Choroid plexus epithelial cell (primary cell): Measurements from ENCODE around the gene BSG.

Experiments
- DNase-seq: peaks from one replicate; pipeline ENCODE4 v3.0.0-alpha.2; 2010; ENCODE audit warnings: low read depth
- H3K4me3 ChIP-seq: 2 replicates; pipeline ENCODE4 v1.5.1; 2011; ENCODE audit warnings: low read depth, mild to moderate bottlenecking, control low read depth, low read length, moderate library complexity
- TF ChIP-seq, protein P1 (sequence below): conservative IDR thresholded peaks from 2 replicates; pipeline ENCODE4 v1.5.1; 2011; ENCODE audit warnings: low read depth, mild to moderate bottlenecking, control low read depth, inconsistent platforms, low read length, moderate library complexity

BSG gene

DNA sequence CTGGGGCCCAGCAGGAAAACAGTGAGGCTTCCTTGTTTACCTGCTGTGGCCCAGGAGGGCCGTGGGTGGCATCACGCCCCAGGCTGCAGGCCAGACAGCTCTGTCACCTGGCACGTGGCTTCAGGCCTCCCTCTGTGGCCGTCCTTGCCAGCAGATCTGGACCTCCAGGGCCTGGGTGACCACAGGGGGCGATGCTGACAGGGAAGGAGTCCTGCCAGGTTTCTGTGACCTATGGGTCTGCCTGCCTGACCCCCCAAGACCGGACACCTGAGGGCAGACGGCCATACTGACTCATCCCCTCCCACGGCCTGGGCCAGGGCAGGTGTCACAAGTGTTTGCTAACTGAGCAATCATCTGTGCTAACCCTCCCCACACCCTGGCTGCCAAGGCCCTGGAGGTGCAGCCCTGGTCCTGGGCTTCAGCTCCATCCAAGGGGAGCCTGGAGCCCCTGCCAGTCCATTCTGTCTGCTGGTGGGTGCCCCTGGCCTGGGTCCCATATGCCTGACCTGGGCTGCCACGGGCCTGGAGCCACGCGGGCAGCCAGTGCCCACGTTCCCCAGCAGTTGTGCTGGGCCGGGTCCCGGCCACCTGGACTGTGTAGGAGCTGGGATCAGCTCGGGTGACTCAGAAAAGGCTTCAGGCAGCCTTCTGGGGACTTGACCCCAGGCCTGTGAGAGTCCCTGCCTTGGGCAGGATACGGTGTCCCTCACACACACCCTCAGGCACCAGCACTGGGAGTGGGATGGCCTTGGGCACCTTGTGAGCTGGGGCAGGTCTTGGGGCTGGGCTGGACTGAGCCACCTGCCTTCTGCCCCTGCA lies 37.2 kb upstream of the BSG start:
- TF ChIP-seq, protein P1, sequence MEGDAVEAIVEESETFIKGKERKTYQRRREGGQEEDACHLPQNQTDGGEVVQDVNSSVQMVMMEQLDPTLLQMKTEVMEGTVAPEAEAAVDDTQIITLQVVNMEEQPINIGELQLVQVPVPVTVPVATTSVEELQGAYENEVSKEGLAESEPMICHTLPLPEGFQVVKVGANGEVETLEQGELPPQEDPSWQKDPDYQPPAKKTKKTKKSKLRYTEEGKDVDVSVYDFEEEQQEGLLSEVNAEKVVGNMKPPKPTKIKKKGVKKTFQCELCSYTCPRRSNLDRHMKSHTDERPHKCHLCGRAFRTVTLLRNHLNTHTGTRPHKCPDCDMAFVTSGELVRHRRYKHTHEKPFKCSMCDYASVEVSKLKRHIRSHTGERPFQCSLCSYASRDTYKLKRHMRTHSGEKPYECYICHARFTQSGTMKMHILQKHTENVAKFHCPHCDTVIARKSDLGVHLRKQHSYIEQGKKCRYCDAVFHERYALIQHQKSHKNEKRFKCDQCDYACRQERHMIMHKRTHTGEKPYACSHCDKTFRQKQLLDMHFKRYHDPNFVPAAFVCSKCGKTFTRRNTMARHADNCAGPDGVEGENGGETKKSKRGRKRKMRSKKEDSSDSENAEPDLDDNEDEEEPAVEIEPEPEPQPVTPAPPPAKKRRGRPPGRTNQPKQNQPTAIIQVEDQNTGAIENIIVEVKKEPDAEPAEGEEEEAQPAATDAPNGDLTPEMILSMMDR, result no peak
- no peak for DNase-seq
- no peak overlapping the region for H3K4me3 ChIP-seq

DNA sequence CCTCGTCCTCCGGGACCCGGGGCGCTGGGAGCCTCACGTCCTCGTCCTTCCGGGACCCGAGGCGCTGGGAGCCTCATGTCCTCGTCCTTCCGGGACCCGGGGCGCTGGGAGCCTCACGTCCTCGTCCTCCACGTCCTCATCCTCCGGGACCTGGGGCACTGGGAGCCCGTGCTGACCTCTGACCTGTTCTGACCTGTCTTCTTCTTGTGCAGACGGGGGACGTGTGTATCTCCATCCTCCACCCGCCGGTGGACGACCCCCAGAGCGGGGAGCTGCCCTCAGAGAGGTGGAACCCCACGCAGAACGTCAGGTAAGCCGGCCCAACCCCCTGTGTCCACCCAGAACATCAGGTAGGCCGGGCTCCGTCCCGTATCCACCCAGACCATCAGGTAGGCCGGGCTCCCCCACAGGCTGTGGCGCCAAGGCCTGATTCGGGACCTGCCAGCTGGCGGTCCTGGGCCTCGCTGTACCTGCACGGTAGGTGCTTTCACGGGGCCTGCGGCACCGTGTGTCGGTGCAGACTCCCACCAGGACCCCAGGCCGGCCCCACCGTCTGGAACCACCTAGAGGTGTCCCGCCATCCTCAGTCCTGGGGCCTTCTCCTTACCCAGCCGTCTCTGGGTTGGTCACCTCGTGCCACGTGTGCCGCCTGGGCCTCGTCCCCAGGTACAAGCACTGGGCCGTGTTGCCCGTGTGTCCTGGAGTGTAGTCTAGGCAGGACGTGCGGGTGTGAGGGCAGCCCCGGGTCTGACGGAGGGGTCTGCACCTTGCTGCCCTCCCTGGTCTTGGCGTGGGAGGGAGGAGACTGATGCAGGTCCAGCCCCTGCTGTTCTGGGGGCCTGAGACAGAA lies 36.1 kb upstream of the BSG start:
- no peak overlapping the region for H3K4me3 ChIP-seq
- TF ChIP-seq, protein P1, result no peak

GRCh38 chr19:536881-537404 lies 35.5 kb upstream of the BSG start:
- no peak for DNase-seq
- H3K4me3 ChIP-seq, result no peak overlapping the region
- TF ChIP-seq, protein P1, result no peak

More for the DNA sequence above, 36.1 kb upstream of the BSG start:
- no peak for DNase-seq

GRCh38 chr19:538641-539428 lies 33.6 kb upstream of the BSG start:
- no peak for DNase-seq
- TF ChIP-seq, protein P1, result no peak
- H3K4me3 ChIP-seq, result no peak overlapping the region

- no peak overlapping the region for H3K4me3 ChIP-seq
- DNase-seq, result no peak
- TF ChIP-seq, protein P1, result no peak
Measured at GRCh38 chr19:539429-540030, 32.9 kb upstream of the BSG start.

GRCh38 chr19:540867-541637 lies 31.3 kb upstream of the BSG start:
- TF ChIP-seq, protein P1, result no peak
- DNase-seq, result no peak
- no peak overlapping the region for H3K4me3 ChIP-seq
